ENCODE measurements around the gene COLEC11.

Gene COLEC11

GRCh38 chr2:3585261-3586109 is 9.4 kb upstream of the COLEC11 start:
- DNase-seq = no peak

GRCh38 chr2:3586220-3586619 is 8.7 kb upstream of the COLEC11 start:
- DNase-seq = no peak

DNA sequence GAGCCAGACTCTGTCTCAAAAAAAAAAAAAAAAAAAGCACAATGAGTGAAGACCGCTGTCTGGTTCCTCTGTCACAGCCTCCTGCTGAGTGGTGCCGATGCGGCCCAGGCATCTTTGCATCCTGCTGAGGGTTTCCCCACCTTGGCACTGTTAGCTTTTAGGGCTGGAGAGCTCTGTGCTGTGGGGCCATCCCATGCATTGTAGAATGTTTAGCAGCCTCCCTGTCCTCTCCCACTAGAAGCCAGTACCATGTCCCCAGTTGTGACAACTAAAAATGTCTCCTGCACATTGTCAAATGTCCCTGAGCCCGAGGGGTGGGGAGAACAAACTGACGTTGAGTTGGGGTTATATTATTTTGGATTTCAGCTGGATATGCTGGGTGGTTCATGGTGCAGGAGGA is 7.9 kb upstream of the COLEC11 start:
- no peak for DNase-seq

- DNase-seq = no peak
Observed at GRCh38 chr2:3587432-3587831, 7.5 kb upstream of the COLEC11 start.

GRCh38 chr2:3588084-3588483 is 6.8 kb upstream of the COLEC11 start:
- DNase-seq = no peak

DNA sequence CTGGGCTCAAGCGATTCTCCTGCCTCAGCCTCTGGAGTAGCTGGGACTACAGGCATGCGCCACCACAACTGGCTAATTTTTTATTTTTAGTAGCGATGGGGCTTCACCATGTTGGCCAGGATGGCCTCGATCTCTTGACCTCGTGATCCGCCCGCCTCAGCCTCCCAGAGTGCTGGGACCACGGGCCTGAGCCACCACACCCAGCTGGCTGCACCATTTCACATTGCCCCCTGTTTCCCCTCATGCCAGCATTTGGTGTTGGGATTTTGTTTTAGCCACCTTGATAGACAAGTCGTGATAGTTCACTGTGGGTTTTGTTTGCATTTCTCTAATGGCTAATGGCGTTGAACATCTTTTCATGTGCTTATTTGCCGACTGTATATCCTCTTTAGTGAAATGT is 5.8 kb upstream of the COLEC11 start:
- no peak for DNase-seq

- DNase-seq = no peak
Observed at GRCh38 chr2:3595404-3595803, 492 bp downstream of the COLEC11 start.

DNA sequence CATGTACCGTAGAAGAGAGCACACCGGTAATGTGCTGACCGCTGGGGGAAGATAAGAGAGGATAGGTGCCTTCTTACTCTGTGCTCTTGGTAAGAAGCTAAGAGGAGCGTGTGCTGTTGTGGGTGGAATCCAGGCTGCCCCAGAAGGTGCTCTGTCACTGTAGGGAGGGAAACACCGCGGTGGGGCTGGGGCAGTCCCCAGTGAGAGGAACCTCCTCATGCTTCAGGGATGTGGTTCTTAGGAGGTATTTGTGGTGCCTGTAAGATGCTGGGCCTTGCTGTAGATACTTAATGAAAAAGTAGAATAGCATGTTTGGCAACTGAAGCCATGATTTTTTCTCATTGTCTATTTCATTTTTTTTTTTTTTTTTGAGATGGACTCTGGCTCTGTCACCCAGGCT is 1.1 kb downstream of the COLEC11 start:
- no peak for DNase-seq

DNA sequence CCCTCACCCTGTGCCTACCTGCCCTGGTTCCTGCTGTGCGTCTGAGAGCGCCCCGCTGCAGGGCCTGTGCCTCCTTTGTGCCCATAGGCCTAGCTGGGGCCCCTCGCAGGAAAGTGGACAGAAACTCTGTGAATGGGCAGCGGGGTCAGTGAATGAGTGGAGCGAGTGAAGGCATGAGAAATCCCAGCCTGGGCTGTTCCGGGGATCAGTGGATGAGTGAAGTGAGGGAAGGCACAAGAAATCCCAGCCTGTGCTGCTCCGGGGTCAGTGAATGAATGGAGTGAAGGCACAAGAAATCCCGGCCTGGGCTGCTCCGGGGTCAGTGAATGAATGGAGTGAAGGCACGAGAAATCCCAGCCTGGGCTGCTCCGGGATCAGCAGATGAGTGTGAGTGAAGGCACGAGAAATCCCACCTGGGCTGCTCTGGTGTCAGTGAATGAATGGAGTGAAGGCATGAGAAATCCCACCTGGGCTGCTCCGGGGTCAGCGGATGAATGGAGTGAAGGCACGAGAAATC is 2.0 kb downstream of the COLEC11 start:
- no peak for DNase-seq

DNA sequence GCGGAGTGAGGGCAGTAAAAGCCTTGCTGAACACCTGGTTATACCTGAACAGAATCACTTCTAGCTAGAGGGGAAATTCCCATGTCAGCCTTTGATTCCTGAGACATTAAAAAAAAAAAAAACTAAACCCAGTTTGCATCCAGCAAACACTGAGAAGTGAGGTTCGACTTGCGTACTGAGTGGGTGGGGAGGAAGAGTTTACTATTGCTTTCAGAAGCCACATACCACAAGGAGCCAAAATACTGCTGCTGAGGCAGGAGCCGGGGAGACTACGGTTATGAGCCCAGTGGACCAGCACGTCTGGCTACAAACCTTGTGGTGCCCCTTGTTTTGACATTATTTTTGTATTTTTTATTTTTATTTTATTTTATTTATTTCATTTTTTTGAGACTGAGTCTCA is 2.7 kb downstream of the COLEC11 start:
- no peak for DNase-seq

- DNase-seq = no peak
Observed at GRCh38 chr2:3598197-3598910, 3.4 kb downstream of the COLEC11 start.

GRCh38 chr2:3598912-3599854 is 4.3 kb downstream of the COLEC11 start:
- DNase-seq = no peak

- DNase-seq = no peak
Observed at GRCh38 chr2:3600256-3600855, 5.4 kb downstream of the COLEC11 start.

GRCh38 chr2:3601561-3602271 is 6.8 kb downstream of the COLEC11 start:
- DNase-seq = no peak

DNA sequence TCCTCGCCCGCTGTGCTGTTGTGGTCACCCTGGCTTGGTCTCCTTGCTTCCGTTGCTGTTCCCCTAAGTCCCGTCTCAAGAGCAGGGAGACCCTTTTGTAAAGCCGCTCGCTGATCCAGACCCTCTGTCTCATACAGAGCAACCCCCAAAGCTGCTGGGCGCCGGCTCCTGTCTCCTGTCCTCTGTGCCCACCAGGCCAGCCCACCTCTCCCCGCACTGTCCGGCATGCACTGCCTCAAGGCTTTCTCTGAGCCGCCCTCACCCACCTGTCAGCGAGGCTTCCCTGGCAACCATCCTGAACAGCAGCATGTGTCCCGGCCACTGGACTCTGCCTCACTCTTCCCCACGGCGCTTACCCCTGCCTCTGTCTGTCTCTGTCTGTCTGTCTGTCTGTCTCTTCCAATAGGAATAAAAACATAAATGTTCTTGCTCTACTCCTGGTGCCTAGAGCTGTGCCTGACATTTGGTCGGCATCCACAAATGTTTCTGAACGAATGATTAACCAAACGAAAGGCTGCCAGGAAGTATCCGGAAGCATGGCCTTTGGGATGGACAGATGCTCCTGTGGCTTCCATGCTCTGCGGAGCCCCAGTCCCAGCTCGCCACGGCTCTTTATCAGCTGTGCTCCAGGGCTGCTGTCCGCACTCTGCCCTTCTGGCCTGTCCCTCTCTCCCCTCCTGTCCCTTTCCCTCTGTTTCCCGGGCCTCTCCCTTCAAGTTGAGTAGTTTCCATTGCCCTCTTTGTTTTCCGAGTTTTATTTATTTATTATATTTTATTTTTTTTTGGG is 7.8 kb downstream of the COLEC11 start:
- no peak for DNase-seq

- DNase-seq = no peak
Observed at GRCh38 chr2:3603536-3604206, 8.8 kb downstream of the COLEC11 start.

DNA sequence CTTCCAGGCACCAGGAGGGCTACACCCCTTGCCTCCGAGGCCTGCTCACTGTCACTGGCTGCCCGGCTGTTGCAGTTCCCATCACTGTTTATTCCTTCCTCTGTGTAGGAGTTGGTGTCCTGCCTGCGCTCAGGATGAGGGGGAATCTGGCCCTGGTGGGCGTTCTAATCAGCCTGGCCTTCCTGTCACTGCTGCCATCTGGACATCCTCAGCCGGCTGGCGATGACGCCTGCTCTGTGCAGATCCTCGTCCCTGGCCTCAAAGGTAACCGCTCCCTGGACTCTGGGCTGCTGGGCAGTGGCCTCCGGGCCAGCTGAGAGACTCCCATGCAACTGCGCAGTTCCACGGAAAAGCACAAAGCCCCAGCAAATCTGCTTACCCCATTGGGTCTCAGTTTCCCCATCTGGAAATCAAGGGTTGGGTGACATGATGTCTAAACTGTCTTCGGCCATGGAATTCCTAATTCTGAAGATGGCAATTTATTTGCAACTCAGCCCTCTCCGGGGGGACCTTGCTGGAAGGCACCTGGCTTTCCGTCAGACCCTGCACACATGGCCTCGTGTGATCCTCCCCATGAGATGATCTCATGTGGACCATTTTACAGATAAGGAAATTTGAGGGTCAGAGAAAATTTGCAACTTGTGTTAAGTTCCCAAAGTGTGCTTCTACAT is 9.4 kb downstream of the COLEC11 start:
- DNase-seq = no peak

DNA sequence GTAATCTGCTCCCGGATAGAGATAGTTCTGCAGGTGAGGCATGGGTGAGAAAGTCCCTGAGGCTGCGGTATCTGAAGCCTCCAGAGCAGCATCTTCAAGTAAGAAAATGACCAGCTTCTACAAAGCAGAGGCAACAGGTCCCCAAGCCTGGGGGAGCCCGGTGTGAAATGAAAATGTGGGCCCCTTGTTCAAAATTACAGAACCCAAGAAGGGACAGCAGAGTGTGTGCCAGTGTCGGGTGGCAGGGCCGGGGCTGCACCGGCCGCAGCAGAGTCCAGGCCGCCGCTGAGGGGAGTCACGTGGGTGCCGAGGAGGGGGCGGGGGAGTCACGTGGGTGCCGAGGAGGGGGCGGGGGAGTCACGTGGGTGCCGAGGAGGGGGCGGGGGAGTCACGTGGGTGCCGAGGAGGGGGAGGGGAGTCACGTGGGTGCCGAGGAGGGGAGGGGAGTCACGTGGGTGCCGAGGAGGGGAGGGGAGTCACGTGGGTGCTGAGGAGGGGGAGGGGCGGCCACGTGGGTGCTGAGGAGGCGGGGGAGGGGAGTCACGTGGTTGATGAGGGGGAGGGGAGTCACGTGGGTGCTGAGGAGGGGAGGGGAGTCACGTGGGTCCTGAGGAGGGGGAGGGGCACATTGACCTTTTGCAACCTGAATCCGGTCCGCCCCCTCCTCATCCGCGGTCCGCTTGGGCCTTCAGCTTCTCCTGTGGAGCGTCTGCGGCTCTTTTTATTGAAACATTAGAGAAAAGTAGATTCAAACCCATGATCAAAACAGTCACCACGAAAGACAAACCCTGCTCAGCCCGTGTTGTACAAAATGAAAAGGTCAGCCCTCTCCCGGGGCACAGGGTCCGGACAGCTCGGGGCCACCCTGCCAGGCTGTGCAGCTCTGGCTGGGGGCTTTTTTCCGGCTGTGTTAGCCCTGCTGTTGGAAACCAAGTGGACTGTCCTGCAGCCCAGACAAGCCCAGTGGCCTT is 10.4 kb downstream of the COLEC11 start:
- DNase-seq = peak; percentile 89

- no peak for DNase-seq
Observed at GRCh38 chr2:3606028-3606369, 11.1 kb downstream of the COLEC11 start.

All from NCI-H2029 (cell line).